Measurements from ENCODE around the gene ANKH.

ANKH gene

GRCh38 chr5:14777932-14778791 is 93.4 kb downstream of the ANKH start:
- no peaks in the 10 kb centered on the region for H3K27me3 ChIP-seq (ENCODE audit: insufficient read depth, low read depth)
- H3K36me3 ChIP-seq (ENCODE audit: insufficient read depth), result no peaks in the 10 kb centered on the region
- no peaks in the 10 kb centered on the region for H4K20me1 ChIP-seq (ENCODE audit: insufficient read depth)
- no peak overlapping the region for H3K9ac ChIP-seq
- TF ChIP-seq CTCF (conservative IDR thresholded peaks at IDR 0.05; ENCODE audit: low read depth, low read length), result no peak
- H3K4me3 ChIP-seq (IDR thresholded peaks at IDR 0.05; ENCODE audit: insufficient read depth, low read depth, low read length), result no peak overlapping the region
- no peaks in the 10 kb centered on the region for H3K79me2 ChIP-seq (ENCODE audit: insufficient read depth, low read depth)
- peaks cover 12% of the 10 kb centered on the region for H3K4me1 ChIP-seq (ENCODE audit: low read depth, poor library complexity, severe bottlenecking)
- H2AFZ ChIP-seq (ENCODE audit: low read depth), result no peak overlapping the region
- H3K4me2 ChIP-seq, result no peak overlapping the region
- H3K27ac ChIP-seq, result no peak overlapping the region

GRCh38 chr5:14777187-14777586 is 94.4 kb downstream of the ANKH start:
- Histone ChIP-seq H3K9ac (no peak overlapping the region), H3K36me3 (ENCODE audit: insufficient read depth) (no peaks in the 10 kb centered on the region), H4K20me1 (ENCODE audit: insufficient read depth) (no peaks in the 10 kb centered on the region), H3K4me2 (no peak overlapping the region), H2AFZ (ENCODE audit: low read depth) (no peak overlapping the region), H3K4me1 (ENCODE audit: low read depth, poor library complexity, severe bottlenecking) (peaks cover 12% of the 10 kb centered on the region), H3K4me3 (IDR thresholded peaks at IDR 0.05; ENCODE audit: insufficient read depth, low read depth, low read length) (no peak overlapping the region), H3K27ac (no peak overlapping the region), H3K27me3 (ENCODE audit: insufficient read depth, low read depth) (no peaks in the 10 kb centered on the region), H3K79me2 (ENCODE audit: insufficient read depth, low read depth) (no peaks in the 10 kb centered on the region)
- no peak for TF ChIP-seq CTCF (conservative IDR thresholded peaks at IDR 0.05; ENCODE audit: low read depth, low read length)

GRCh38 chr5:14776602-14777001 is 95.0 kb downstream of the ANKH start:
- Histone ChIP-seq H3K36me3 (ENCODE audit: insufficient read depth) (no peaks in the 10 kb centered on the region), H3K27me3 (ENCODE audit: insufficient read depth, low read depth) (no peaks in the 10 kb centered on the region), H3K79me2 (ENCODE audit: insufficient read depth, low read depth) (no peaks in the 10 kb centered on the region), H3K9ac (no peak overlapping the region), H3K4me1 (ENCODE audit: low read depth, poor library complexity, severe bottlenecking) (peaks cover 12% of the 10 kb centered on the region), H3K4me2 (no peak overlapping the region), H3K27ac (no peak overlapping the region), H4K20me1 (ENCODE audit: insufficient read depth) (no peaks in the 10 kb centered on the region), H2AFZ (ENCODE audit: low read depth) (no peak overlapping the region), H3K4me3 (IDR thresholded peaks at IDR 0.05; ENCODE audit: insufficient read depth, low read depth, low read length) (no peak overlapping the region)
- TF ChIP-seq CTCF (conservative IDR thresholded peaks at IDR 0.05; ENCODE audit: low read depth, low read length), result no peak

GRCh38 chr5:14775857-14776256 is 95.7 kb downstream of the ANKH start:
- Histone ChIP-seq H3K79me2 (ENCODE audit: insufficient read depth, low read depth) (no peaks in the 10 kb centered on the region), H3K4me3 (IDR thresholded peaks at IDR 0.05; ENCODE audit: insufficient read depth, low read depth, low read length) (no peak overlapping the region), H3K9ac (no peak overlapping the region), H2AFZ (ENCODE audit: low read depth) (no peak overlapping the region), H3K4me2 (no peak overlapping the region), H3K4me1 (ENCODE audit: low read depth, poor library complexity, severe bottlenecking) (peaks cover 5% of the 10 kb centered on the region), H3K27ac (no peak overlapping the region), H3K27me3 (ENCODE audit: insufficient read depth, low read depth) (no peaks in the 10 kb centered on the region), H3K36me3 (ENCODE audit: insufficient read depth) (no peaks in the 10 kb centered on the region), H4K20me1 (ENCODE audit: insufficient read depth) (no peaks in the 10 kb centered on the region)
- no peak for TF ChIP-seq CTCF (conservative IDR thresholded peaks at IDR 0.05; ENCODE audit: low read depth, low read length)

Data from KMS-11 (cell line).